ENCODE measurements around the gene FANCC. TPM values are rescaled to one million over a fixed set of nuclear protein-coding genes. Genes with fewer than 3 reads are reported as not detected.

FANCC gene
- total and polyA plus RNA-seq, 10 donors = 0.89 to 9.7 (median 6.6) TPM

DNA sequence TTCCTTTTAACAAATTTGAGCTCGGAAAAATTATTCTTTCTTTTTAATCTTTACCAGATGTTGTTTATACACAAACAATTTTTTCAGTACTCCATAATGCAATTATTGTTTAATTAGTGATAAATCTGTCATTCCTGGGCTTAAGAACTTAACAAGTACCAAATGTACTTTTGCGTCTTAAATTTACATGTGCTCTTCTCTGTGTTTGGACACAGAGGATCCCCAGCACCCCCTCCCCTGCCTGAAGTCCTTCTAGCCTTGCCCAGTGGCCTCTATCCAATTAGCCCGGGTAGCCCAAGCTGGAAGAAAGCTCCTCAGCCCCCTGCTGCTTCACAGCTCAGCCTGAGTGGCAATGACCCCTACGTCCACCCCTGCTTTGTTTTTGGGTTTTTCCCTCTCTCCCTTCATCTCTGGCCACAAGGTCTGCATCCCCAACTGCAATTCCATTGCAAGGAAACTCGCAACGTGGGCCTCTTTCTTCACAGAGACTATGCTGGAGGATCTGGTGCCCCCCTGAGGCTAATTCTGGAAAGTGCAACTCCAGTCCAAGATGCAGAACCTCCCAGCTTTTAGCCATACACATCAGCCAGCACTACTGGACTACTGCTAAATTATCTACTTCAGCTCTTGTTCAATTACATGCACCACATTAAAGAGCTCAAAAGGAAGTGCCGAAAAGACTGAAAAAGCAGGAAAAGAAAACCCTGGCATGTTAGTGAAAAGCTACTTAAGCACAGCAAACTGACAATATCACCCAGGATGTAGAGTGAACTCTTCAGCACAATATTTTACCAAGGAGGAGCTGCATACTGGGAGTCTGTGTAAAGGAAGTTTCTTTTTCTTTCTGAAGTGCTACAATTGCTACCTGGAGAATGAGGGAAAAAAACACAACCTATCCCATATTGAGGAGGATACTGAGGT lies 186.2 kb downstream of the FANCC start:
- no peaks in the 10 kb centered on the region for H3K9me3 ChIP-seq
- no peak overlapping the region for H3K27ac ChIP-seq
- TF ChIP-seq POLR2A (IDR thresholded peaks at IDR 0.05) = no peak
- TF ChIP-seq, protein P1, sequence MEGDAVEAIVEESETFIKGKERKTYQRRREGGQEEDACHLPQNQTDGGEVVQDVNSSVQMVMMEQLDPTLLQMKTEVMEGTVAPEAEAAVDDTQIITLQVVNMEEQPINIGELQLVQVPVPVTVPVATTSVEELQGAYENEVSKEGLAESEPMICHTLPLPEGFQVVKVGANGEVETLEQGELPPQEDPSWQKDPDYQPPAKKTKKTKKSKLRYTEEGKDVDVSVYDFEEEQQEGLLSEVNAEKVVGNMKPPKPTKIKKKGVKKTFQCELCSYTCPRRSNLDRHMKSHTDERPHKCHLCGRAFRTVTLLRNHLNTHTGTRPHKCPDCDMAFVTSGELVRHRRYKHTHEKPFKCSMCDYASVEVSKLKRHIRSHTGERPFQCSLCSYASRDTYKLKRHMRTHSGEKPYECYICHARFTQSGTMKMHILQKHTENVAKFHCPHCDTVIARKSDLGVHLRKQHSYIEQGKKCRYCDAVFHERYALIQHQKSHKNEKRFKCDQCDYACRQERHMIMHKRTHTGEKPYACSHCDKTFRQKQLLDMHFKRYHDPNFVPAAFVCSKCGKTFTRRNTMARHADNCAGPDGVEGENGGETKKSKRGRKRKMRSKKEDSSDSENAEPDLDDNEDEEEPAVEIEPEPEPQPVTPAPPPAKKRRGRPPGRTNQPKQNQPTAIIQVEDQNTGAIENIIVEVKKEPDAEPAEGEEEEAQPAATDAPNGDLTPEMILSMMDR (IDR thresholded peaks at IDR 0.05 in 8 of 11, conservative IDR thresholded peaks at IDR 0.05 in 3 of 11) = peak; percentile 33 to 82 (median 74)
- intact Hi-C loops (cut with DNase I; ENCODE audit: low total_unique reads) = loop anchor here (5.0 kb wide), 1 partner anchor 454 kb away; no protein-coding TSS in a partner anchor
- no peaks in the 10 kb centered on the region for H3K27me3 ChIP-seq (replicated peaks in 1 of 7)
- H3K4me1 ChIP-seq = peaks cover 0 to 11% (median 6%) of the 10 kb centered on the region in 6 donors
- no peak for DNase-seq
- H3K36me3 ChIP-seq = peaks cover 0 to 14% (median 0%) of the 10 kb centered on the region in 6 donors
- WGBS, 5 donors = 45 to 60% (median 50%) methylated on average over 7 of the region's 7 CpGs
- no peak overlapping the region for H3K4me3 ChIP-seq

DNA sequence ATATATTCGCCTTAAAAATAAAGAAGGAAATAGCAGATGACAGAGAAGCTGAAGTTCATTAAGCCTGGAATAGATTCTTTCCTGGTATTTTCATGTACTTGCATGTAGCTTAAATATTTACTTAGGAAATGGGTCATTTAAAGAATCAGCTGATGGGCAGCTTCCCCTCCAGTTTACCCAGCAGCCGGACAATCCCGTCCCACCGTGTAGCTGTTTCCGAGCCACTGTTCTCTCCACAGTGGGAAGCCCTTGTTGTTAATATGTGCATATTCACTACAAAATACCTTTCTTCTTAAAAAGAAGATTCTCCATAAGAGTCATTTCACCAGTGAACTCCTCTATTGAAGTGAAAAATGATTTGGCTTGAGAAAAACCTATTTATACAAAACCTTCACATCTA lies 187.0 kb downstream of the FANCC start:
- Histone ChIP-seq H3K4me1 (peaks cover 0 to 11% (median 6%) of the 10 kb centered on the region in 6 donors), H3K9me3 (no peaks in the 10 kb centered on the region), H3K27me3 (replicated peaks in 1 of 7) (no peaks in the 10 kb centered on the region), H3K27ac (no peak overlapping the region), H3K36me3 (peaks cover 0 to 14% (median 0%) of the 10 kb centered on the region in 6 donors), H3K4me3 (no peak overlapping the region)
- intact Hi-C loops (cut with DNase I; ENCODE audit: low total_unique reads) = loop anchor here (5.0 kb wide), 1 partner anchor 453 kb away; no protein-coding TSS in a partner anchor
- 89 to 97% (median 93%) methylated on average over 5 of the region's 5 CpGs for WGBS, 5 donors
- TF ChIP-seq POLR2A (IDR thresholded peaks at IDR 0.05) (no peak), POLR2AphosphoS5 (IDR thresholded peaks at IDR 0.05) (no peak)
- no peak for DNase-seq

DNA sequence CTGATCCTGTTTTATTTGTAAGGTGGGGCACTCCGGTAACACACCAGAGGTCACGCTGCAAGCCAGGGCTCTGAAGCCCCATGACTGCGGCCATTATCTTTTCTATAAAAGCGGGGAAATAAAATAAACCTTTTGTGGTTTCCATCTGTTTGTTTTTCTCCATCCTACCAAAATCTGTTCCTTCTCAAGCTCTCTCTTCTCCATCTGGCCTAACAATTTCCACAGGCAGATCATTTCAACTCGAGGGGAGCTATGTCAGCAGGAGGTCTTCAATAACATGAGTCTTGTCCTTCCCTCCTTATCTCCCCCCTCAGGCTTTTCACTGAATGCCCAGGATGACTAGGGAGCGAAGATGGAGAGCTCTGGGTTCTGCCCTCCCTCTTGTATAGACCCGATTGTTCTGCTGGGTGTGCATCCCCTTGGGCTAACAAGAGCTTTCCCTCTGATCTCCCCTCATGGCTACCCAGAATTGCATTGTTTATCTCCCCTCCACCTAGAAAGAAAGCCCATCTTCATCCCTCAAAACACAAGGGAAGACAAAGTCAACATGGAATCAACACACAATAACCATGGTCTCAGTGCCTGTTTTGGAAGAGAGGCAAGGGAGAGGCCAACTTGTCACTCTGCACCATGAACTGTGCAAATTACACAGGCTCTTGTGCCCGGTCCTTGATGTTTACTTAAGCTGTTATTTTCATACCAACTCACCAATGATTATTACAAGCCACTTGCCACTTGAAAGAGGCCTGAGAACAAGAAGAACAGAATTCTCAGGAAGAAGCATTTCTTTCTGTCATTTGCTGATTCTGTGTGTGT lies 187.8 kb downstream of the FANCC start:
- no peak for DNase-seq
- H3K36me3 ChIP-seq = peaks cover 0 to 7% (median 0%) of the 10 kb centered on the region in 6 donors
- H3K4me1 ChIP-seq = peaks cover 0 to 11% (median 6%) of the 10 kb centered on the region in 6 donors
- no peaks in the 10 kb centered on the region for H3K27me3 ChIP-seq (replicated peaks in 1 of 7)
- intact Hi-C loops (cut with DNase I; ENCODE audit: low total_unique reads) = loop anchor here (5.0 kb wide), 2 partner anchors 347 to 452 kb away; no protein-coding TSS in a partner anchor
- TF ChIP-seq POLR2A (IDR thresholded peaks at IDR 0.05) = no peak
- TF ChIP-seq POLR2AphosphoS5 (IDR thresholded peaks at IDR 0.05) = no peak
- TF ChIP-seq, protein P1 (IDR thresholded peaks at IDR 0.05 in 8 of 11, conservative IDR thresholded peaks at IDR 0.05 in 3 of 11) = no peak
- H3K4me3 ChIP-seq = no peak overlapping the region
- no peak overlapping the region for H3K27ac ChIP-seq
- 90 to 94% (median 94%) methylated on average over 8 of the region's 8 CpGs for WGBS, 5 donors
- no peaks in the 10 kb centered on the region for H3K9me3 ChIP-seq

DNA sequence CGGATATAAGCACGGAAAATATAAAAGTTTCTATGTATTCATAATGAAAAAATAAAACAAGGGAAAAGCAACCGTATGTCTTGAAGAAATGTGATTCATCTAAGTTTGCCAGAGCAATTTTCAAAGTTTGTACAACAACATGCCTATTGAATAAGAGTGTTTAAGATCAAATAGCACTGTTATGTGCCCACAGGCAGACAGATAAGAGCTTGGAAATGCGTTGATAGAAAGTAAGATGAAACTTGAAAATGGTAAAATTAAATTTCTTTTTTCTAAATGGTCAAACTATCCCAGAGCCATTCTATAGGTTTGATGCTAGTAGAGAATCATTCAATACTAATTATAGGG lies 189.4 kb downstream of the FANCC start:
- TF ChIP-seq, protein P1 (IDR thresholded peaks at IDR 0.05 in 8 of 11, conservative IDR thresholded peaks at IDR 0.05 in 3 of 11) = no peak
- TF ChIP-seq POLR2A (IDR thresholded peaks at IDR 0.05) = no peak
- TF ChIP-seq POLR2AphosphoS5 (IDR thresholded peaks at IDR 0.05) = no peak
- no peak for DNase-seq
- Histone ChIP-seq H3K27ac (no peak overlapping the region), H3K9me3 (no peaks in the 10 kb centered on the region), H3K4me1 (peaks cover 0 to 11% (median 6%) of the 10 kb centered on the region in 6 donors), H3K36me3 (peaks cover 0 to 7% (median 0%) of the 10 kb centered on the region in 6 donors), H3K4me3 (no peak overlapping the region), H3K27me3 (replicated peaks in 1 of 7) (no peaks in the 10 kb centered on the region)
- 88 to 95% (median 91%) methylated on average over 4 of the region's 4 CpGs for WGBS, 5 donors
- intact Hi-C loops (cut with DNase I; ENCODE audit: low total_unique reads) = loop anchor here (5.0 kb wide), 1 partner anchor 346 kb away; no protein-coding TSS in a partner anchor

Data from spleen (tissue), 11 donors.